Stomach (tissue), 9 donors: ENCODE data around the gene SCGN. TPM values are rescaled to one million over a fixed set of nuclear protein-coding genes. Genes with fewer than 3 reads are reported as not detected.

Experiments used
- DNase-seq, 2 donors: peaks; one replicate each; pipeline versions ENCODE4 v3.0.0 to v3.0.0-alpha.2; 2013 to 2019
- H3K27ac ChIP-seq, 5 donors: fragments of 200-600 bp in 4 of 5; sonication (generic) in 4 of 5; one replicate each; pipeline ENCODE4 v1.5.1; 2013 to 2019; ENCODE audit warnings: mild to moderate bottlenecking in 1 of 5, moderate library complexity in 1 of 5
- H3K27me3 ChIP-seq, 3 donors: fragments of 200-600 bp; sonication (generic); one replicate each; pipeline ENCODE4 v1.5.1; 2017 to 2019; ENCODE audit warnings: mixed run types in 1 of 3
- H3K36me3 ChIP-seq, 4 donors: fragments of 200-600 bp; sonication (generic); 1 replicate in 3 of 4; 2 replicates in 1 of 4; pipeline ENCODE4 v1.5.1; 2016 to 2019
- H3K4me1 ChIP-seq, 4 donors: fragments of 200-600 bp; sonication (generic); one replicate each; pipeline ENCODE4 v1.5.1; 2016 to 2019
- H3K4me3 ChIP-seq, 4 donors: fragments of 200-600 bp; sonication (generic) in 3 of 4; one replicate each; pipeline ENCODE4 v1.5.1; 2016 to 2019; ENCODE audit warnings: mild to moderate bottlenecking in 1 of 4
- H3K9me3 ChIP-seq, 4 donors: fragments of 200-600 bp; sonication (generic); one replicate each; pipeline ENCODE4 v1.5.1; 2016 to 2019
- CTCF ChIP-seq, 7 experiments: fragments of 450-650 bp in 4 of 7; fragments of 200-600 bp in 3 of 7; sonication (generic) in 3 of 7; IDR thresholded peaks; one replicate each; pipeline ENCODE4 v1.5.1; 2016 to 2019; ENCODE audit warnings: antibody characterized with exemption in 7 of 7, control low read depth in 2 of 7, mild to moderate bottlenecking in 1 of 7
- EP300 ChIP-seq: sonication (generic); formaldehyde crosslinking; IDR thresholded peaks from one replicate; pipeline ENCODE4 v1.6.1; 2017; ENCODE audit warnings: antibody characterized with exemption
- POLR2A ChIP-seq, 4 donors: fragments of 450-650 bp; IDR thresholded peaks; one replicate each; pipeline ENCODE4 v1.6.1; 2016; ENCODE audit warnings: antibody characterized with exemption in 4 of 4, control low read depth in 2 of 4, mild to moderate bottlenecking in 1 of 4, moderate library complexity in 1 of 4
- POLR2AphosphoS5 ChIP-seq, 3 donors: sonication (generic); formaldehyde crosslinking; IDR thresholded peaks; one replicate each; pipeline ENCODE4 v1.6.1; 2016; ENCODE audit warnings: antibody characterized with exemption in 3 of 3
- WGBS, 5 donors: extraction: QIAGEN DNeasy Blood & Tissue Kit in 3 of 5; methylation state at CpG; one replicate each; pipeline versions ENCODE4 v1.1.5 to v1.1.7; 2013 to 2018; 5-methylcytosine and 5-hydroxymethylcytosine counted together
- intact Hi-C: fragments of 100-400 bp; cut with DNase I; formaldehyde crosslinking; loops from one replicate; pipeline ENCODE4 v1.15.1; 2023; ENCODE audit warnings: low total_unique reads
- polyA plus RNA-seq, 3 donors: library from polyadenylated mRNA; stranded (reverse); fragments of 200-250 nt; gene quantifications; one replicate each; pipeline ENCODE4 v1.2.3, GENCODE V29; 2013
- total RNA-seq, 5 donors: library from RNA; depleted of rRNA; stranded (reverse); fragments of >200 nt; gene quantifications; one replicate each; pipeline versions ENCODE4 v1.1.0 to v1.2.3, GENCODE V29; 2014 to 2016
- donor health status: healthy with polysubstance abuse.
- donor health status: Bipolar disorder and iron deficiency.
- donor health status: healthy.

SCGN gene
- total and polyA plus RNA-seq, 8 donors: 0.89 to 11.9 (median 3.0) TPM; not detected in 1

GRCh38 chr6:25629198-25629576, 22.8 kb upstream of the SCGN start:
- intact Hi-C loops: no loop called here
- no peak for DNase-seq
- 42 to 63% (median 51%) methylated on average over 4 of the region's 4 CpGs for WGBS, 5 donors

GRCh38 chr6:25630508-25631278, 21.3 kb upstream of the SCGN start:
- intact Hi-C loops: no loop called here
- H3K27ac ChIP-seq: no peak overlapping the region
- peaks cover 0 to 8% (median 0%) of the 10 kb centered on the region in 3 donors for H3K27me3 ChIP-seq

More at GRCh38 chr6:25629198-25629576, 22.8 kb upstream of the SCGN start:
- Histone ChIP-seq H3K4me1 (no peaks in the 10 kb centered on the region), H3K27me3 (peaks cover 0 to 8% (median 0%) of the 10 kb centered on the region in 3 donors), H3K9me3 (no peaks in the 10 kb centered on the region), H3K27ac (no peak overlapping the region), H3K36me3 (no peaks in the 10 kb centered on the region), H3K4me3 (no peak overlapping the region)
- no peak for TF ChIP-seq CTCF (IDR thresholded peaks at IDR 0.05)
- no peak for TF ChIP-seq POLR2AphosphoS5 (IDR thresholded peaks at IDR 0.05)

GRCh38 chr6:25635886-25636317, 16.1 kb upstream of the SCGN start:
- Histone ChIP-seq H3K9me3 (no peaks in the 10 kb centered on the region), H3K27ac (no peak overlapping the region), H3K4me3 (no peak overlapping the region), H3K4me1 (no peaks in the 10 kb centered on the region), H3K27me3 (peaks cover 0 to 15% (median 0%) of the 10 kb centered on the region in 3 donors), H3K36me3 (no peaks in the 10 kb centered on the region)
- TF ChIP-seq POLR2AphosphoS5 (IDR thresholded peaks at IDR 0.05) (no peak), EP300 (no peak), CTCF (IDR thresholded peaks at IDR 0.05) (no peak), POLR2A (IDR thresholded peaks at IDR 0.05) (no peak)
- intact Hi-C loops: no loop called here
- 89 to 95% (median 93%) methylated on average over 2 of the region's 2 CpGs for WGBS, 5 donors
- DNase-seq: no peak

More at GRCh38 chr6:25630508-25631278, 21.3 kb upstream of the SCGN start:
- 43 to 59% (median 52%) methylated on average over 4 of the region's 4 CpGs for WGBS, 5 donors
- no peaks in the 10 kb centered on the region for H3K36me3 ChIP-seq
- H3K4me3 ChIP-seq: no peak overlapping the region
- H3K4me1 ChIP-seq: no peaks in the 10 kb centered on the region
- no peak for DNase-seq
- no peak for TF ChIP-seq CTCF (IDR thresholded peaks at IDR 0.05)
- TF ChIP-seq POLR2A (IDR thresholded peaks at IDR 0.05): no peak
- no peak for TF ChIP-seq EP300
- no peak for TF ChIP-seq POLR2AphosphoS5 (IDR thresholded peaks at IDR 0.05)
- no peaks in the 10 kb centered on the region for H3K9me3 ChIP-seq

- Histone ChIP-seq H3K36me3 (no peaks in the 10 kb centered on the region), H3K27ac (no peak overlapping the region), H3K4me3 (no peak overlapping the region), H3K9me3 (no peaks in the 10 kb centered on the region), H3K27me3 (peaks cover 0 to 21% (median 0%) of the 10 kb centered on the region in 3 donors), H3K4me1 (no peaks in the 10 kb centered on the region)
- intact Hi-C loops: no loop called here
- TF ChIP-seq POLR2A (IDR thresholded peaks at IDR 0.05) (no peak), POLR2AphosphoS5 (IDR thresholded peaks at IDR 0.05) (no peak), CTCF (IDR thresholded peaks at IDR 0.05) (no peak), EP300 (no peak)
- WGBS, 5 donors: 66 to 79% (median 75%) methylated on average over 1 of the region's 1 CpG
- DNase-seq: no peak
Observed at GRCh38 chr6:25637211-25637610, 14.8 kb upstream of the SCGN start.
